NK-92 treated with Interleukin-12 subunit alpha and Interleukin-12 subunit beta, amount 100 ng/mL, for 24 hours (cell line): ENCODE results near the gene SLC38A2.
"Not testable (repeated sequence)": the region's sequence is repeated elsewhere in the genome, so short reads cannot be mapped to it uniquely, and the experiment has no call there.

Source experiments
- DNase-seq: peaks from one replicate; lab custom pipeline; 2025; lab: John Stamatoyannopoulos, UW

SLC38A2 gene

GRCh38 chr12:46360908-46361666 is 11.5 kb downstream of the SLC38A2 start:
- DNase-seq, result no peak

DNA sequence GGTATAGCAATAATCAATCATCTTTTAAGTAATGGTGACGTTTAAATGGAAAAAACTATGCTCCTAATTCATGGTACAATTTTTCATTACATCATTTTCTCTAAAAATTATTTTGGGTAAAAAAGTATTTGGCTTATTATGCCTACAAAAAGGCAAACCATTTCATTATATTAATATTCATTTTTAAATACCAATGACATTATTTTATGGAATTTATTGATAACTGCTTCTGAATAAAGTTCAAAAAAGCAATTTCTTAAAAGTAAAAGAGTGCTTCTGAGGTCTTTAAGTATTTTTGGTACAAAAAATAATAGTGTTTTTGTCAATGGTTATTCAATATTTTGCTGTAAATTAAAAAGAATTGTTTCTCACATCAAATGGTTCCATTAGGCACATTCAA is 12.2 kb downstream of the SLC38A2 start:
- no peak for DNase-seq

DNA sequence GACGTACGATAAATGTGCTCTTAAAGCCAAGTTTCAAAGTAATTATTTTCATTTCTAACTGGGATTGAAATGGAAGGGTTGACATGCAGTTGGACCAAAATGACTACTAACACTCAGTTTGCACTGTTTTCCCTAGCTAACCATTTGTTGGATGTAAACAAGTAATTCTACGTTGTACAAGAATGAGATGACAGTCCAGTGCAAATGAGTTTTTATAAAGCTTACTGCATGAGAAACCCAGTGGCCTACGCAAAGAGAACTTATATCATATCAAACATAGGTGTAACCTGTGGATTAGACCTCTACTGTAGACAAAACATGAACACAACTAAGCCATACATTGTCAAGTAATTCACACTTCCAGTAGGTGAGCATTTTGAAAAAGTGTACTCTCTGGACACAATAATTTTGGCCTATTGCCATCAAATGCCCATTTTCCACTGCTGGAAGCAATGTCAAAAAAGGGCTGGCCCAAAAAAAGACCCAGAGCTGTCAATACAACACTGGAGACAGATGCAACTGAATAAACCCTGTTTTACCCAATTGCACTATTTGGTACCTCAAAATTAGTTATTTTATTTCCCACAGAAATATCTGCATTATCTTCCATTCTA is 12.8 kb downstream of the SLC38A2 start:
- no peak for DNase-seq

DNA sequence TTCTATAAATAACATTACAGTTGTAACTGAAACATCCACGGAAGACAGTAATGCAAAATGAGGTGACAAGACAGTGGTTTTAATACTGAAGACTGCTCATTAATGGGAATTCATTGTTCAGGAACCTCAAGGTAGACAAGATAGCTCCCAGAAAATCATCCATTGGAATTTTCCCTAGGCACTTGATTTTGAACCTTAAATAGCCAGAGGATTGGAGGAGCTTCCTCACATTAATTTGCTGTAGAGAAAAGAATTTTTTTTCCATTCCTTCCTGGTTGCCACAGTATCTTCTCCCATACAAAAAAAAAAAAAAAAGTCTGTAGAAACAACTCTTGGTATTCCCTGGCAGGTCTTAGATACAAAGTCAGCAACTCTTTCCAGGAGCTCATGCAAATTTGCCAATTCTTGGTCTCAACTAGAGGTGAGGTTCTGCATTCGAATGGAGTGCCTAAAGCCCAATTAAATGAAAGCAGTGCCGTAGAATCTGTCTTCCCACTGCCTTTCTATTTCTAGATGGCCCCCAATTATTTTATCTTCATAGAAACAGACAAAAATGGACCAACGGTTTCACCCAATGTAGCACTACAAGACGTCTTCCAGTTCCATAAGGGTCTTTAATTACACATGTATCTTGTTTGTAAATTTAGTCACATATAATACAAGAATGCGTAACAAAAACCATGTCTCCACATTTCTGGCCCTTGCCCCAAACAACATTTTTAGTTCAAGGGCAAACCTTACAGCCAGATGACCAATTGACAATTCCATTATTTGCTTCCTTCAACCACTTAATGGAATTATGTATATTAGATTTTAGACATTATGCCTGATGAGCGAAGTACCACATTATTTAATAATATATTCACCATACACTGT is 13.5 kb downstream of the SLC38A2 start:
- no peak for DNase-seq

- no peak for DNase-seq
Measured at GRCh38 chr12:46358325-46358700, 14.3 kb downstream of the SLC38A2 start.

GRCh38 chr12:46357438-46358324 is 14.9 kb downstream of the SLC38A2 start:
- no peak for DNase-seq

- no peak for DNase-seq
Measured at GRCh38 chr12:46356655-46357437, 15.7 kb downstream of the SLC38A2 start.

DNA sequence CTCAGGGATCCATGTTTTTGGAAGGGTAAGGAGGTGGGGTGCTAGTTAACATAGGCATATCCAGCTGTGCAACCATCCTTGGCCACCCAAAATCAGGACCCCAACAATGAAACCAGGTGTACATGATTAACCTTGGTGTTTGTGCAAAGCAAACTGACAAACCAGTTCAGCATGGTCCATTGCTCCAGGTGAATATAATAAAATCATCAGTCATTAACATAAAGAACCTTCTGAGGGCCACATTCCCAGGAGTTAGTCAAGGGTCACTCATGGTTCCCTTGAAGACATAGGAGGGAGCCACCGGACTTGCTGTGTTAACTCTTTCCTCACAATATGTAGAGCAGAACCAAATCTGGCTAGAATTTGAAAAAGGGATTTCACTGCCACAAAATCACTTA is 17.8 kb downstream of the SLC38A2 start:
- DNase-seq, result no peak

- no peak for DNase-seq
Measured at GRCh38 chr12:46354111-46354801, 18.3 kb downstream of the SLC38A2 start.

DNA sequence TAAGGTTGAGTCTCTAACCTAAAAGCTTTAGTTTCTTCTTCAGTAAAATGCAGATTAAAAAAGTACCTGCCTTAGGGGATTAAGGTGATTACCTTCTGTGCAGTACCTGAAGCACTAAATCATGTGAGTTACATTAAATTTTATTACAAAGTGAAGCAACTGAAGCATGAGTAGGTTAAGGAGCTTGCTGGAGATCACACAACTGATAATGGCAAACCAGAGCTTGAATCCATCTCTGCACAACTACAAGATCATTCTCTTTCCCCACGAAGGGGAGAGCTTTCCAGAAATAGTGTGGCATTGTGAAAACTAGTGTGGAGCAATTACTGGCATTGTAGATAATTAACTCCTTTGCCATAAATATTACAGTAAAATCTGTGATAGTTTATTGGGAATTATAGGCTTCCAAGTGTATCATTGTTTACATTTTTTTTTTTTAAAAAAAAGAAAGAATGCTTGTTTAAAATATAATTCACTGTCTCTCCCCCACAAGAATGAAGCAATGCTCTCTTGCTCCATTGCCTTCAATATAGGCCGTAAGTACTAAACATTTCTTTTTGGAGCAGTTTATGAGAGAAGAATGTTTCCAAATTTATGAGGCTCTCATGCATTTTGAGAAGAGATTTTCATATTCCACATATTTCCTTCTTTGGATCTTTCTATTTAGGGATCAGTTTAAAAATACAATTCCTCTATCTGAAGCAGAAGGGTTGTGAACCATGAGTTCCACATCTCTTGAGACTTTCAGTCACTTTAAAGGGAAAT is 20.5 kb downstream of the SLC38A2 start:
- no peak for DNase-seq

GRCh38 chr12:46351138-46351537 is 21.4 kb downstream of the SLC38A2 start:
- DNase-seq, result no peak

GRCh38 chr12:46349253-46349652 is 23.3 kb downstream of the SLC38A2 start:
- DNase-seq, result no peak

GRCh38 chr12:46343118-46343852 is 29.3 kb downstream of the SLC38A2 start:
- DNase-seq, result no peak

- no peak for DNase-seq
Measured at GRCh38 chr12:46342562-46343033, 30.0 kb downstream of the SLC38A2 start.

DNA sequence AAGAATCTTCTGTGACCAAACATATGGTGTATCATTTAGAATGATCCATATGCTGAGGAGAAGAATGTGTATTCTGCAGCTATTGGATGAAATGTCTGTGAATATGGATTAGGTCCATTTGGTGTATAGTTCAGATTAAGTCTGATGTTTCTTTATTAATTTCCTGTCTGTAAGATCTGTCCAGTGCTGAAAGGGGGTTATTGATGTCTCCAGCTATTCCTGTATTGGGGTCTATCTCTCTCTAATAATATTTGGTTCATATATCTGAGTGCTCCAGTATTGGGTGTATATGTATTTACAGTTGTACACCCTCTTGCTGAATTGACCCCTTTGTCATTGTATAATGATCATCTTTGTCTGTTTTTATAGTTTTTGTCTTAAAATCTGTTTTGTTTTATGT is 33.5 kb downstream of the SLC38A2 start:
- no peak for DNase-seq

GRCh38 chr12:46332260-46332659 is 40.3 kb downstream of the SLC38A2 start:
- DNase-seq, result no peak

GRCh38 chr12:46325075-46325474 is 47.5 kb downstream of the SLC38A2 start:
- DNase-seq, result not testable (repeated sequence)

DNA sequence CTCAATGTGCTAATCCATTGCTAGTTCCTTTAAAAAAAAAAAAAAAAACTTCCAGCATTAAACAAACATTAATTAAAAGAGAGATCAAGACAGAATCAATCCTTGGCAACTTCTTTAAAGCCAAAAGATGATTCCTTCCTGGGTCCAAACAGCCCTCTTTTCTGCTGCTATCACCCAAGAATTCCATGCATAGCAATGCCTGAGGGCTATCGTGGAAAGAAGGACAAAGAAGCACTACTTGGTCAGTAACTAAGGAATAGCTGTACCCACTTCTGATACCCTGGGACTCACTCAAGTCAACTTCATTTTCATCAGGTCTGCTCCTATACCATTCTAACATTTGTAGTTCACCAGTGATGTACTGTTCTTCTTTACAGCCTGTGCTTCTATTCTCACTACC is 51.8 kb downstream of the SLC38A2 start:
- DNase-seq, result no peak

DNA sequence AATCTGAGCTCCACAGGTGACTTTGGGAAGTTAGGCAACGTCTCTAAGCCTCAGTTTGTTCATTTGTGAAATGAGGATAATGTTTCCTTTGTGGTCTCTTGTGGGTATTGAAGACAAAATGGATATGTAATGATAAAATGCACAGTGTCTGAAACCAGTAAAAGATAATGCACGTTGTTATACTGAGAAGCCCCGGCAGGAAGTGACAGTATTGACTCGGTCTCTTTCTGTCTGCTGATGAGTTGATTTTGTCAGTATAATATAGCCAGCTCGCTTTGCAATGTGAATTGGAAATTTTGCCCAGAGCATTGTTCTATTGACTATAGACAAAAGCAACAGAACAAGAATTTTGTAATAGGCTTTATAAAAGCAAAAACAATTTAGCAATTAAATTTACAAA is 54.5 kb downstream of the SLC38A2 start:
- no peak for DNase-seq
